GM12878 (cell line): ENCODE data around the gene GLYAT.

Experiments
- EP300 ChIP-seq, 2 experiments: fragments of 150-350 bp in 1 of 2; IDR thresholded peaks; 2 replicates each; pipeline ENCODE4 v1.6.1; 2011 to 2012; ENCODE audit warnings: low read depth in 2 of 2, low read length in 2 of 2, borderline replicate concordance in 1 of 2, improper control_type of control experiment in 1 of 2, inconsistent platforms in 1 of 2; ENCODE audit not compliant: control insufficient read depth in 1 of 2
- EZH2 ChIP-seq: IDR thresholded peaks from 2 replicates; pipeline ENCODE4 v1.6.1; 2012; ENCODE audit warnings: low read depth, mild to moderate bottlenecking, control low read depth, inconsistent platforms, low read length, borderline replicate concordance; ENCODE audit not compliant: control insufficient read depth
- HCFC1 ChIP-seq: fragments of 150-350 bp; IDR thresholded peaks from 2 replicates; pipeline ENCODE4 v1.6.1; 2014; ENCODE audit warnings: low read length
- JUND ChIP-seq: IDR thresholded peaks from 2 replicates; pipeline ENCODE4 v1.6.1; 2012; ENCODE audit warnings: low read depth, mild to moderate bottlenecking, low read length, improper control_type of control experiment, moderate library complexity
- POLR2AphosphoS5 ChIP-seq: IDR thresholded peaks from 2 replicates; pipeline ENCODE4 v1.6.1; 2011; ENCODE audit warnings: mild to moderate bottlenecking, low read length, inconsistent platforms
- TF ChIP-seq, protein P1 (sequence below): fragments of 450-650 bp; formaldehyde crosslinking; IDR thresholded peaks from 2 replicates; pipeline ENCODE4 v1.4.0; 2022; ENCODE audit warnings: mild to moderate bottlenecking, moderate library complexity
- TF ChIP-seq, protein P2 (sequence below), 3 experiments: IDR thresholded peaks in 2 of 3; conservative IDR thresholded peaks in 1 of 3; 2 replicates each; pipeline ENCODE4 v1.5.1; 2011; ENCODE audit warnings: low read depth in 3 of 3, low read length in 3 of 3, mild to moderate bottlenecking in 3 of 3, control low read depth in 2 of 3, moderate library complexity in 2 of 3, inconsistent platforms in 1 of 3, mixed read lengths in 1 of 3; ENCODE audit not compliant: control insufficient read depth in 2 of 3, insufficient read depth in 1 of 3; ENCODE audit errors: extremely low read depth in 1 of 3

DNA sequence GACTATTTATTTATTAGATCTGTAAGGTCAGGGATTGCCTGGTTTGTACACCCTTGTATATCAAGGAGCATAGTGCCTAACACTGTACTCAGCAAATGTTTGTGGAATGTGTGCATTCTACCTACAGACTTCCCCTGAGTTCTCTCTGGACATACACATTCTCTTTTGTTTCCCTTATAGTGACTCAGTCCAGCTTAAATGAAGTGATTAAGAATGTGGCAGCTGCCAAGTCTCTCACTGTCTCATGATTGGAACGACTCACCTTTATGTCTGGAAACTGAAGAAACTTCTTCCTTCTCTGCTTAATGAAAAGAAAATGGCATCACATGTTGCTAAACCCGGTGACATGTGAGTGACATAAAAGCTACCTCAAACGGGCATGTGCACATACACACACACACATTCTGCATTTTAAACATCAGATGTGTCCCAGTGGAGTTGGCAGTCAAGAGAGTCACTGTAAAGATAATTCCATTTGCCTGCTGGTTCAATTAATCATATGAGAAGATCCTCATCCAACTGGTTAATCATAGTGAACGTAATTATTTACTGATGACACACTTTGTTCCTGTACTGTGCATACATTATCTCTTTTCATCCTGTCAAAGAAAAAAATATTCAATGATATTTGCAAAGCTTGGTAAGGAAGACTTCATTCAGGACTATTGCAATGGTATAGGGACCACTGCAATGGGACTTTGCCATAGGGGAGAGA lies 42.8 kb downstream of the GLYAT start:
- TF ChIP-seq, protein P1, sequence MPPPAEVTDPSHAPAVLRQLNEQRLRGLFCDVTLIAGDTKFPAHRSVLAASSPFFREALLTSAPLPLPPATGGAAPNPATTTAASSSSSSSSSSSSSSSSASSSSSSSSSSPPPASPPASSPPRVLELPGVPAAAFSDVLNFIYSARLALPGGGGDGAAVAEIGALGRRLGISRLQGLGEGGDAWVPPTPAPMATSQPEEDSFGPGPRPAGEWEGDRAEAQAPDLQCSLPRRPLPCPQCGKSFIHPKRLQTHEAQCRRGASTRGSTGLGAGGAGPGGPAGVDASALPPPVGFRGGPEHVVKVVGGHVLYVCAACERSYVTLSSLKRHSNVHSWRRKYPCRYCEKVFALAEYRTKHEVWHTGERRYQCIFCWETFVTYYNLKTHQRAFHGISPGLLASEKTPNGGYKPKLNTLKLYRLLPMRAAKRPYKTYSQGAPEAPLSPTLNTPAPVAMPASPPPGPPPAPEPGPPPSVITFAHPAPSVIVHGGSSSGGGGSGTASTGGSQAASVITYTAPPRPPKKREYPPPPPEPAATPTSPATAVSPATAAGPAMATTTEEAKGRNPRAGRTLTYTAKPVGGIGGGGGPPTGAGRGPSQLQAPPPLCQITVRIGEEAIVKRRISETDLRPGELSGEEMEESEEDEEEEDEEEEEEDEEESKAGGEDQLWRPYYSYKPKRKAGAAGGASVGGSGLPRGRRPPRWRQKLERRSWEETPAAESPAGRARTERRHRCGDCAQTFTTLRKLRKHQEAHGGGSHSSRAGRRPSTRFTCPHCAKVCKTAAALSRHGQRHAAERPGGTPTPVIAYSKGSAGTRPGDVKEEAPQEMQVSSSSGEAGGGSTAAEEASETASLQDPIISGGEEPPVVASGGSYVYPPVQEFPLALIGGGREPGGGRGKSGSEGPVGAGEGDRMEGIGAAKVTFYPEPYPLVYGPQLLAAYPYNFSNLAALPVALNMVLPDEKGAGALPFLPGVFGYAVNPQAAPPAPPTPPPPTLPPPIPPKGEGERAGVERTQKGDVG (CRISPR knock-in tag), result no peak
- TF ChIP-seq HCFC1 (no peak), JUND (no peak), EP300 (IDR thresholded peaks at IDR 0.05; ENCODE audit: borderline replicate concordance in 1 of 2, control insufficient read depth in 1 of 2, low read depth in 2 of 2, low read length in 2 of 2) (no peak), POLR2AphosphoS5 (no peak), EZH2 (no peak)
- TF ChIP-seq, protein P2, sequence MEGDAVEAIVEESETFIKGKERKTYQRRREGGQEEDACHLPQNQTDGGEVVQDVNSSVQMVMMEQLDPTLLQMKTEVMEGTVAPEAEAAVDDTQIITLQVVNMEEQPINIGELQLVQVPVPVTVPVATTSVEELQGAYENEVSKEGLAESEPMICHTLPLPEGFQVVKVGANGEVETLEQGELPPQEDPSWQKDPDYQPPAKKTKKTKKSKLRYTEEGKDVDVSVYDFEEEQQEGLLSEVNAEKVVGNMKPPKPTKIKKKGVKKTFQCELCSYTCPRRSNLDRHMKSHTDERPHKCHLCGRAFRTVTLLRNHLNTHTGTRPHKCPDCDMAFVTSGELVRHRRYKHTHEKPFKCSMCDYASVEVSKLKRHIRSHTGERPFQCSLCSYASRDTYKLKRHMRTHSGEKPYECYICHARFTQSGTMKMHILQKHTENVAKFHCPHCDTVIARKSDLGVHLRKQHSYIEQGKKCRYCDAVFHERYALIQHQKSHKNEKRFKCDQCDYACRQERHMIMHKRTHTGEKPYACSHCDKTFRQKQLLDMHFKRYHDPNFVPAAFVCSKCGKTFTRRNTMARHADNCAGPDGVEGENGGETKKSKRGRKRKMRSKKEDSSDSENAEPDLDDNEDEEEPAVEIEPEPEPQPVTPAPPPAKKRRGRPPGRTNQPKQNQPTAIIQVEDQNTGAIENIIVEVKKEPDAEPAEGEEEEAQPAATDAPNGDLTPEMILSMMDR (IDR thresholded peaks at IDR 0.05 in 2 of 3, conservative IDR thresholded peaks at IDR 0.05 in 1 of 3; ENCODE audit: control insufficient read depth in 2 of 3, extremely low read depth in 1 of 3, insufficient read depth in 1 of 3, low read depth in 3 of 3, low read length in 3 of 3), result no peak
